CD4-positive, alpha-beta T cell treated with Interleukin-2 at 100 ng/mL for 4 hours (primary cell): ENCODE results near the gene MARVELD3.

ENCODE experiments used
- DNase-seq: peaks from one replicate; pipeline ENCODE4 v3.0.0-alpha.2; 2020; ENCODE audit warnings: low spot score

MARVELD3 gene

DNA sequence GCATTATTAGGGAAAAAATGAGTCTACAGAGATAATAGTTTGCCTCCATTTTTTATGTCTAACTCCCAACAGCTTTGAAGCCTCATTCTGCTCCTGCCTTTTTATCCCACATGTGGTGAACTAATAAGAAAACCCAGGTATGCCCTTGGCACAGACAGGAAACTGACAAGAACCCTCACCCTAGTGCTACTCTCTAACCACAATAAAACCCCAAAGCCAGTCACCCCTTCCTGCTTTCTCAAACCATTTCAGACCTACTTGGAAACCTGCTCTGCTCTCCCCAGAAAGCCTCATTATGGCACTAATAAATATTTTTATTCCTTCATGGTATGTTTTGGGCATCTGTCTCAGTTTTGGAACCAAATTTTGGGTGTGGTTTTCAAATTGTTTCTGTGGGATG, 3.9 kb upstream of the MARVELD3 start:
- DNase-seq: peak; percentile 19

GRCh38 chr16:71623597-71623996, 2.4 kb upstream of the MARVELD3 start:
- DNase-seq: no peak

DNA sequence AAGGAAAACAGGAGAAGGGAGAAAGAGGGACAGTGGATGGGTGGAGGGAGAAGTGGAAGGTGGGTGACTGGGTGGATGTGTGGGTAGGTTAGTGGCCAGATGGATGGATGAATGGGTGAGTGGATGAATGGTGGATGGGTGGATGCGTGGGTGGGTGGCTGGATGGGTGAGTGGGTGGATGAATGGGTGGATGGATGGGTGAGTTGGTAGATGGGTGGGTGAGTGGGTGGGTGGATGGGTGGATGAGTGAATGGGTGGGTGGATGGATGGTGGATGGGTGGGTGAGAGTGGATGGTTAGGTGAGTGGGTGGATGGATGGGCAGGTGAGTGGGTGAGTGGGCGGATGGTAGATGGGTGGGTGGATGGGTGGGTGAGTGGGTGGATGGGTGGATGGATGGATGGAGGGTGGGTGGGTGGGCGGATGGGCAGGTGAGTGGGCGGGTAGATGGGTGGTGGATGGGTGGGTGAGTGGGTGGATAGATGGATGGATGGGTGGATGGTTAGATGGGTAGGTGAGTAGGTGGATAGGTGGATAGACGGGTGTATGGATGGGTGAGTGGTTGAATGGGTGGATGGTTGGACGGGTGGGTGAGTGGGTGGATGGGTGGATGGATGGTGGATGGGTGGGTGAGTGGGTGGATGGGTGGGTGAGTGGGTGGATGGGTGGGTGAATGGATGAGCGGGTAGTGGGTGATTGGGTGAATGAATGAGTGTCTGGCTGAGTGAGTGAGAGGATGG, 702 bp upstream of the MARVELD3 start:
- DNase-seq: no peak

DNA sequence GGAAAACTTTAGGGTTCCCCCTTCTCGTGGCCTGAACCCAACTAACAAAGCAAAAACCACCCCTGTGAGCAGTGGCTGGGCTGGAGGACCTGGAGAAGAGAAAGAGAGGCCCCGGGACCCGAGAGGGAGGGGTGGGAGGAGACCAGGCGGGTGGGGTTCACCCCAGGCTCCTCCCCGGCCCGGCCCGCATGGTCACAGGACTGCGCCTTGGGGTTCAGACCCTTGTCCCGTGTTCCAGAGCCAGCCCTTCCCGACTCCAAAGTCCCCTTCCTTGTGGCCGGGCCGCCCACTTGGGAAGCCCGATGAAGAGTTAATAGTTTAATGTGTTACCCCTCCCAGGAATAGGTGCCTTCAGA, 852 bp downstream of the MARVELD3 start:
- DNase-seq: no peak

DNA sequence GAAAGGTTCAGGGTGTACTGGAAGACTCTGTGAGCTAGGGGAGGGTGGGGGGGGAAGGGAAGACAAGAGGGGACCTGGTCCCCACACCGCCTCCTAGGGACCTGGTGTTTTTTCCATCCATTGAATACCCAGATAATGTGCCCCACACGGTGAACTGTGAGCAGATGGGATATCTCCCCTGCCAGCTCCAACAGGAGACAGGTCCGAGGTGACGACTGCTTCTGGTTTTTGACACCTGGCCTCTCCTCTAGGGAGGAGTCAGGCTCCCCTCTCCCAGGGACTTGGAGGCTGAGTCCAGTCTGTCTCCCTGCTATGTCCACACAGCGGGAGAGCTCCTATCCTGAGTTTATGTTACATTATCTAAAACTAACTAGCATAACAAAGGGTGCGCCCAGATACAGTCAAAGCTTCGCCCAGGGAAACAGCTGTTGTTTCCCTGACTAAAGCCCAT, 1.8 kb downstream of the MARVELD3 start:
- no peak for DNase-seq

DNA sequence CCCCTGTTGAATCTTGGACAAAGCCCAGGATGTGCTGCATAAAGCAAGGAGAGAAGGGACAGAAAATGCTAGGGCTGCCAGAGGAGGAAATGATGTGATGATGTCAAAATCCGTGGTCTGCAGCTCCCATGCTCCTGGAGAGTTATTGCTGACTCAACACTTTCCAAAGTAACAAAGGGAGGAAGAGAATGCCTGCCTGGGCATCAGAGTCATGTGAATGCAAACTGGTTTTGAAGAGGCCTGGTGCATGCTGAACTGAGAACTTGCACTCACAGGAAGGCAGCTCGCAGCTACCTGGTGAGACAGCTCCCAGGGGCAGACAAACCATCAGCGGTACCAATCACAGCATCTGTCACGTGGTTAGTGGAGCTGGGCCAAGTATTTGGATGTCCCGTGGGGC, 2.8 kb downstream of the MARVELD3 start:
- no peak for DNase-seq

DNA sequence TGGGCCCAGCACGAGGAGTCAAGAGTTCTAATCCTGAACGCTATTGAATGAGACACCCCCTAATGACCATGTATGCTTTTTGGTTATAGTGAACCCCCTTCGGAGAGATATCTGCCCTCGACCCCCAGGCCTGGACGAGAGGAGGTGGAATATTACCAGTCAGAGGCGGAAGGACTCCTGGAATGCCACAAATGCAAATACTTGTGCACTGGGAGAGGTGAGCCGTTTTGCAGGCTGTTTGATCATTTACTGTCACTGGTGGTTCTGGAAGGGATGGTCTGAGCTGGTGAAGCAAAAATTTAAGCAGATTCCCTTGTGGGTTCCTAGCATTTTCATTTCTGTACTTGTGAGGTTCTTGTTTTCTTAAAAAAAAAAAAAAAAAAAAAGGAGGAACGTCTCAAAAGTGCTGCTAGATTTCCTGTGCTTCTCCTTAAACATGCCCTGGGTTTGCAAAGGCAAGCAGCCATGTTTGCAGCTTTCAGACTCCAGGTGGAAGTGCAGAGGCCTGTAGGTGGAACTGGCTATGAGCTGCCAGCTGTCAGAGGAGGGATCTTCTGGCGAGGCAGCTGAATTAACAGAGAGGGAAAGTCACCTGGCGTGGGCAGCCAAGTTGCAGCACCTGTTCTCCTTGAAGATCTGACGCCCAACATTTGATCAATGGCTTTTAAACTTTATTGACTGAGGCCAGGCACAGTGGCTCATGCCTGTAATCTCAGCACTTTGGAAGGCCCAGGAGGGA, 3.5 kb downstream of the MARVELD3 start:
- DNase-seq: no peak

DNA sequence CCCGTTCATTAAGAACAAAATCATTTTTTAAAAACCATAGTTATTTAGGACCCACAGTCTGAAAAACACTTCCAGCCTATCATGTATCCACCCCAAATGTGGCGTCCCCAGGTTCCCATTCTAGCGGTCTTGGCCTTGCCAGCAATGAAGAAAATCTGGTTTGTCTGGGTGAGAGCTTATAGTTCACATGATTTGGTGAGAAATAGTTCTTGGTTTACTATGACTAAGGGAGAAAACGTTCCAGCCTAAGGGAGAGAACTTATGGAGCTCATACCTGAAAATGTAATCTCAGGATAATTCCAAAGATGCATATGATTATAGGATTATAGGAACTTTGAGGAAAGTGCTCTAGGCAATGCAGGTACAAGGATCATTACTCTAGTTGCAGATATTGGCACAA, 4.8 kb downstream of the MARVELD3 start:
- DNase-seq: no peak

DNA sequence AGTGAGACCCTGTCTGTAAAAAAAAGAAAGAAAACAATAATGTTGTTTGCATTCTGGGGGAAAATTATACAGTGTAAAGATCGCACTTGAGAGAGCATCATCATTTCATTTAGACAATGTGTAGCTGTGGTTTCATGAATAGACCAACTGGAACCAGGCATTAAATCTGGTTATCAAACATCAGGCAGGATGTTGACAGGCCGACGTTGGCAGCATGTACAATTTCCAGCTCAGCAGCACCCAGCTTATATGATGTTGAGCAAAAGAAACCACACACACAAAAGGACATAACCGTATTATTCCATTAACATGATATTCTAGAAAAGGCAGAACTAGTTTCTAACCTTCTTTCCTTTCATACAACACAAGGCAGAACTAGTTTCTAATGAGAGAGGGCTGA, 5.8 kb downstream of the MARVELD3 start:
- no peak for DNase-seq

- no peak for DNase-seq
Measured at GRCh38 chr16:71635632-71636031, 9.6 kb downstream of the MARVELD3 start.

GRCh38 chr16:71637398-71637797, 11.4 kb downstream of the MARVELD3 start:
- DNase-seq: no peak

DNA sequence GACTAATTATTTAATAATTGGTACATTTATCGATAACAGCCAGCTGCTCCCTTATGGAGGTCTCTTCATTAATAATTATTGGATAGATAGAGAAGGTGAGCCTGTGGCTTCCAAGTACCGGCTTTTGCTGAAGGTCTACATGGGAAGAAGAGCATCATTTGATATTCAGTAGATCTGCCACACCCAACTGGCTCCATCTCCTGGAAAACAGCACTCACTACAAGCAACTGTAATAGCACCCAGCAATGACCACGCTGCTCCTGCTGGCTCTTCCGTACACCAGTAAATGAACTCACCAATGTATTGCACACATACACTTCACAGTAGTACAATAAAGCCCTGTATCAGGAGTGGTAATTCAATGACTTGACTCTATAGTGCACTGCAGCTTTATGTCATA, 19.5 kb downstream of the MARVELD3 start:
- DNase-seq: no peak

GRCh38 chr16:71647391-71647790, 21.4 kb downstream of the MARVELD3 start:
- no peak for DNase-seq

- no peak for DNase-seq
Measured at GRCh38 chr16:71648162-71648561, 22.2 kb downstream of the MARVELD3 start.

DNA sequence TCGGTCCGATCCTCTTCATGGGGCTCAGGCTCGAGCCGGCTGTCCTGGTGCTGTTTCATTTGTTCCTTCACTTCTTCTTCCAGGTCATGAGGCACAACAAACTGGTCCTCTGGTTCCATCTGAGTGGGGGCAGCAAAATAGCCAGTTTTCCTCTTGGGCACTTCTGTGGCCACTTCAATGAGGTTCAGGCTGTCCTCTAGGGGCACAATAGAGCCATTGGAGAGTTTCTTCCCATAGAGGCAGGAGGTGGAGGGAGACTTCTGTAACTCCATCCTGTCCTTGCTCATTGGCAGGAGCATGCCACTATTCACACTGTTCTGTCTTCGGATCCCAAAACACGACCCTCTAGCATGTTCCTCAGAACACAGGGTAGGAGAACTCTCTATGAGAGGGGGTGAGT, 22.9 kb downstream of the MARVELD3 start:
- DNase-seq: no peak

- no peak for DNase-seq
Measured at GRCh38 chr16:71649704-71650103, 23.7 kb downstream of the MARVELD3 start.

- DNase-seq: no peak
Measured at GRCh38 chr16:71658771-71659170, 32.8 kb downstream of the MARVELD3 start.

- DNase-seq: no peak
Measured at GRCh38 chr16:71659471-71659870, 33.5 kb downstream of the MARVELD3 start.

DNA sequence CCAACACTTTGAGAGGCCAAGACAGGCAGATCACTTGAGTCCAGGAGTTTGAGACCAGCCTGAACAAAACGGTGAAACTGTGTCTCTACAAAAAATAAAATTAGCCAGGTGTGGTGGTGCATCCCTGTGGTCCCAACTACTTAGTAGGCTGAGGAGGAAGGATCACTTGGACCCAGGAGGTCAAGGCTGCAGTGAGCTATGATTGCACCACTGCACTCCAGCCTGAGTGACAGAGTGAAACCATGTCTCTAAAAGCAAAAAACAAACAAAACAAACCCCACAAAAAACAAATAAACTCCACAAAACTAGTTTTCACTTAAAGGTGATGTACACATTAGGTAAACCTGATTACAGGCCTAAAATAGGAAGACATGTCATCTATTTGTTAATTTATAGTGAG, 40.3 kb downstream of the MARVELD3 start:
- DNase-seq: no peak

- no peak for DNase-seq
Measured at GRCh38 chr16:71666928-71667707, 41.1 kb downstream of the MARVELD3 start.

- DNase-seq: no peak
Measured at GRCh38 chr16:71669926-71670536, 44.0 kb downstream of the MARVELD3 start.

DNA sequence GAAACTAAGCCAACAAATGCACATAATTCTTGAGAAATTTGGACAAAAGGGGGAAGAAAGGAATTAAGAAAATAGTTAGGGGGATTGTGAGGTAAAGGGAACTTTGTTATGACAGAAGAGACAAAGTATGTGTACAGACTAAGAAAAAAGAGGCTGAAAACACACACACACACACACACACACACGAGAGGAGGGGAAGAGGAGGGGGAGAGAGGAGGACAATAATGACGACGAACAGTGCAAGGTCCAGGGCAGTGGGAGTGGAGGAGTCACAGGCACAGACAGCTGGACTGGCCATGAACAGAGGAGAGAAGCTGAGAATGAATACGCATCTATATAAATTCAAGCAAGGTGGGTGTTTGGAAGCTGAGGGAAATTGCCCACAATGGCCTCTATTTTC, 44.6 kb downstream of the MARVELD3 start:
- DNase-seq: no peak

DNA sequence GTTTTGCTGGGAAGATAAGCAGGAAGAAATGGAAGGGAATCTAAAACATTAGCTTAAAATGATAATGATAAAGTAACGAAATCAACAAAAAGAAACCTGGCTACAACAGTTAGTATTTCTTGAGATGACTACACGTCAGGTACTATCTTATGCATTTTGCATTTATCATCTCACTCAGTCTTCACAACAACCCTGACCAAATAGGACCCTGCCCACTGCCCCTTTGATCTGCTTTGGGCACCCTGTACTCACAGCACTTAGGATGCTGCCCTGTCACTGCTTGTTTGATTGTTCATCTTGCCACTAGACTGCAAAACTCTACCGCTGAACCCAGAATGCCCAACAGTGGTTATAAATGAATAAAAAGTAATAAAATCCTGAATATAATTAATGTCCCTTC, 45.2 kb downstream of the MARVELD3 start:
- no peak for DNase-seq
